Neural progenitor cell (in vitro differentiated cells): ENCODE results near the gene TRPM3.

ENCODE experiments used
- CTCF ChIP-seq: fragments of 200-600 bp; sonication (generic); IDR thresholded peaks from 2 replicates; pipeline ENCODE4 v1.5.1; 2017; ENCODE audit warnings: antibody characterized with exemption, mild to moderate bottlenecking
- EZH2phosphoT487 ChIP-seq: fragments of 200-600 bp; sonication (generic); IDR thresholded peaks from 2 replicates; pipeline ENCODE4 v1.6.1; 2017; ENCODE audit warnings: antibody characterized with exemption

GRCh38 chr9:70579686-70580085 lies 541.7 kb downstream of the TRPM3 start:
- TF ChIP-seq CTCF (no peak), EZH2phosphoT487 (no peak)
